Left renal pelvis (tissue), 4 donors: ENCODE measurements around the gene ASZ1. TPM values are rescaled to one million over a fixed set of nuclear protein-coding genes. Genes with fewer than 3 reads are reported as not detected.
"Not testable (repeated sequence)": the region's sequence is repeated elsewhere in the genome, so short reads cannot be mapped to it uniquely, and the experiment has no call there.

ENCODE experiments used
- DNase-seq, 4 donors: peaks; one replicate each; pipeline ENCODE4 v3.0.0-alpha.2; 2013; ENCODE audit warnings: low read depth in 4 of 4, low spot score in 3 of 4
- polyA plus RNA-seq, 4 donors: library from polyadenylated mRNA; unstranded; fragments of 120-200 nt; gene quantifications; one replicate each; pipeline ENCODE4 v1.2.1, GENCODE V29; 2013; ENCODE audit not compliant: insufficient read length in 4 of 4

Gene ASZ1, protein sequence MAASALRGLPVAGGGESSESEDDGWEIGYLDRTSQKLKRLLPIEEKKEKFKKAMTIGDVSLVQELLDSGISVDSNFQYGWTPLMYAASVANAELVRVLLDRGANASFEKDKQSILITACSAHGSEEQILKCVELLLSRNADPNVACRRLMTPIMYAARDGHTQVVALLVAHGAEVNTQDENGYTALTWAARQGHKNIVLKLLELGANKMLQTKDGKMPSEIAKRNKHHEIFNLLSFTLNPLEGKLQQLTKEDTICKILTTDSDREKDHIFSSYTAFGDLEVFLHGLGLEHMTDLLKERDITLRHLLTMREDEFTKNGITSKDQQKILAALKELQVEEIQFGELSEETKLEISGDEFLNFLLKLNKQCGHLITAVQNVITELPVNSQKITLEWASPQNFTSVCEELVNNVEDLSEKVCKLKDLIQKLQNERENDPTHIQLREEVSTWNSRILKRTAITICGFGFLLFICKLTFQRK
- polyA plus RNA-seq: under 1 TPM in 1 of 4 donors, not detected in 3; 0.05 TPM

DNA sequence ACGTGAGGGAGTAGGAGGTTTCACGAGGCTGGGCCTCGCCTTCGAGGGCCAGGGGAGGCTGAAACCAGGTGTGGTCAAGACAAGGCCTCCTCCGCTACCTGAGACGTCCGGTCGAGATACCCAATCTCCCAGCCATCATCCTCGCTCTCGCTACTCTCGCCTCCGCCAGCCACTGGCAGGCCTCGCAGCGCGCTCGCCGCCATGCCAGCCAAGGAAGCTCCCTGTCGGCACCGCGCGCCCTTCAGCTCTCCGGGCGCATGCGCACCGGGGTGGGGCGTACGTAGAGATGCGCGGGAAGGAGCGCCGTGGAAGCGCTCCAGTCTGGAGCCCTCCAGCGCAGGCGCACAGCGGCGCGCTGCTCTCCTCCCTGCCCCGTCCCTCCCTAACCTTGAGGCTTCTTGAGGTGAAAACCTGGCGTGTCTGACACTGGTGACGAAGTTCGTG, at the start of gene ASZ1:
Gene ASZ1 (minus strand): TSS at position 236 of the 444 bp plus-strand sequence. CDS start 33 bp downstream, at position 203.
- DNase-seq: no peak

DNA sequence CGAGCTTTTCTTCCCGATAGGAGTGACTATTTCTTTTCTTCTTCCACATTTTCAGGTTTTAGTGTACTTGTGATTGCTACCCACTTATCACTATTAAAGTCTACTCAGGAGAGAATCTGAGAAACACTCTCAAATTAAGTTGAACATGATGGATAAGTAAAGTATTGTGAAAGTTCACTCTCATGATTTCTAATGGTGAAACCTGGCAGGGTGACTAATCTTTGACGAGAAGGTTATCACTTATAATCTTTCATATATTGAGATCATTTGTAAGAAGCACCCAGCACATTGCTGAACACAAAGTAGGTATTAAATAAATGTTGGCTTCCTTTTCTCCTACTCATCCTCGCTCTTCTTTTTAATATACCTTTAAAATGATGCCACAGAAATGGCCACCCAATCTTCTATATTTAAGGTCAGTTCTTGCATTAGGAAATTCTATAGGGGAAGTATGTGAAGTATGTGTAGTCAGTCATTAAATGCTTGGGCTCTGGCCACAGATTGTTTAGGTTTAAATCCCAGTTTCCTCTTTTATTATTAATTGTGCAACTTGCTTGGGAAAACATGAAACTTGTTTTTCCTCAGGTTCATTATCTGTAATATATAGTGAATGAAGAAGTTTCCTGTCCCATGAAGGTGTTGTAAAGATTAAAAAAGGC, 49.4 kb upstream of the ASZ1 start:
- DNase-seq: no peak

DNA sequence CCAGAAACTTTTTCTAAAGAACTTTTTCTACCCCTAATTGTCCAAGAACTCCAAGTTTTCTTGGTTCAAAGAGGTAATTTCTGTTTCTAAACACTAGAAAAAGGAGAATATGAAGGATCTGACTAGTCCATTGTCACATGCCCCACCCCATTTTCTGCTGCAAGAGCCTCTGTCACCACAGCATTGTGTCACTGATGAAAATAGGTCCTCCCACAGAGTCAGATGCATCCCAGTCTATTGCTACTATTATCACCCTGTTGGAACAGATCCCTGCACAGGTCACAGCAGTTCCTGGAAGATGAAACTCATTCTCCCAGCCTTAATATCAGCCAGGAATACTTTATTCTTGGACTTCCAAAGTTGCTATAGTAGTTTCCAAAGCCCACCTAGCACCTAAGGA, 45.0 kb upstream of the ASZ1 start:
- DNase-seq: no peak

DNA sequence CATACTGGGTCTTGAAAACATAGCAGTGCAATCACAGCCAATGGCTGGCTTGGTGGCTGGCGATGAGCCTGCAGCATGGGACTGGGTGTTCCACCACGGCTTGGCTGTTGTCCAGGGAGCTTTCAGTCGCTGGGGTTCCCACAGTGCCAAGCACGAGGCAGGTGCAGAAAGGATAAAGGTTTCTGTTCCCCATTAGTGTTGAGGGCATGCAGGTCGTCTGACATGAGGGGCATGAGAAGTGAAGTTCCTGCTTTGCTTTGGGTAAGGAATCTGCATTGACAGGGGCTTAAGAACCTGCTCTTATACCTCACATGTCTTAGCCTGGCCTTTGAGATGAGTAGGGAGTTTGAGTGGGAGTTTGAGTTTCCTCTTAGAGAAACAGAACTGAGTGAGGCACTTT, 43.5 kb upstream of the ASZ1 start:
- no peak for DNase-seq

DNA sequence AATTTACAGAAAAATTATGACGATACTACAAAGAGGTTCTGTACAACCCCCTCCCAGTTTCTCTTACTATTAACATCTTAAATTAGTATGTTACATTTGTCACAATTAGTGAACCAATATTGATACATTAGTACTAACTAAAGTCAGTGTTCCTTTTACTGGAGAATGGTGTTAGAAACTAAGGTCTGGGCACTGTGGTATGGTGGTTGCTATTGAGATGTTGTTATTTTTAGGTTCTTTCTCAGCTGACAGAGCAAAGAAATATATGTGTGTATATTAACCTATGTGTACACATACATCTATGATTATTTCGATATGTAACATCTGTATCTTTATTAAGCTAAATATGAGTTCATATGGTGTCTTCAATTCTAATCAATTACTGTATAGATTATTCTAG, 40.9 kb upstream of the ASZ1 start:
- DNase-seq: no peak

DNA sequence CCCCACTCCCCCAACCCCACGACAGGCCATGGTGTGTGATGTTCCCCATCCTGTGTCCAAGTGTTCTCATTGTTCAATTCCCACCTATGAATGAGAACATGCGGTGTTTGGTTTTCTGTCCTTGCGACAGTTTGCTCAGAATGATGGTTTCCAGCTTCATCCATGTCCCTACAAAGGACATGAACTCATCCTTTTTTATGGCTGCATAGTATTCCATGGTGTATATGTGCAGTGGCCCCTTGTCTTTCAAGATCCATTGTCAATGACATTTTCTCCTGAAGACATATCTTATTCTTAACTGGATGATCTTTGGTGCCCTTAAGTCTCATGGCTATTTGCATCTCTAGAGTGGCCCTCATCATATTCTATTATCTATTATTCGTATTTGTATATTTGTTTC, 33.5 kb upstream of the ASZ1 start:
- not testable (repeated sequence) for DNase-seq

DNA sequence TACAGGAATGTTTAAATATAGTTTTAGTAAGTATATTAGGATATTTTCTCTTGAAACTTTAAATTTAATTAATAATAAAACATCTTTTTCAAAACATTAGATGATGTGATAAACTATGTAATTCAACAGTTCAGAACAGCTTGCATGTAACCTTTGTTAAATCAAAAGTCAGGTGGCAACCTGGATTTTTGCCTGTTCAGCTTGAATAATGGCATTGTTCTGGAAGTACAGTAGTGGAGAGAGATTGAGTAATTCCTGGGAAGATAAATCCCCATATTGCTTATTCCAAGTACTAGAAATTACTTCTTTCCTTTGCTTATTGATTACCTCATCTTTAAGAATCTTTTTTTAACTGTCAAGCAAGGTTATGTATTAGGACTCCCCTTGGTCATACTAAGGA, 32.4 kb upstream of the ASZ1 start:
- DNase-seq: no peak

DNA sequence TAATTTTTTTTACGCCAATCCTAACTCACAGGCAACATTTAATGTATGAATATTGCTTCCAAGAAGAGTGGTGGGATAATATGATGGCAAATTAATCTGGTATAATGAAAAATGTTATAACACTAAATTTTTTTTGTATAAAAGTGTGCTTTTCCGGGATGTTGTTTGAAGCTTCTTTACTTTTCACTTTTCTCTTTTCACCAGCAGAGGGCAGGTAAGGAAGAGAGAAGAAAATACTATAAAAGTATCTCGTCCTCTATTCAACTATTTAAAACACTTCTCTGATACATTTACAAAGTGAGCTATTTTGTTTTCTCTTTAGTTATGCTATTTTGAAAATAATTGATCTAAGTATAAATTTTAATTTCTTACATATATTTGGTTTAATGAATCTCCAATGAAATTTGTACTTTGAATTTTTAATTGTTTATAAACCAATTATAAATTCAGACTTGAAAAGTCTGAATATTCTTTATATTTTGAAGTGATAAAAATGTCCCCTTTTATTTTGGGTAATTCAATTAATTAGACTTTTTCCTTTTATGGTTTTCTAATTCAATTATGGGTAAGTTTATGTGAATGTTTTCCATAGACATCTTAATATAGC, 31.8 kb upstream of the ASZ1 start:
- DNase-seq: no peak

DNA sequence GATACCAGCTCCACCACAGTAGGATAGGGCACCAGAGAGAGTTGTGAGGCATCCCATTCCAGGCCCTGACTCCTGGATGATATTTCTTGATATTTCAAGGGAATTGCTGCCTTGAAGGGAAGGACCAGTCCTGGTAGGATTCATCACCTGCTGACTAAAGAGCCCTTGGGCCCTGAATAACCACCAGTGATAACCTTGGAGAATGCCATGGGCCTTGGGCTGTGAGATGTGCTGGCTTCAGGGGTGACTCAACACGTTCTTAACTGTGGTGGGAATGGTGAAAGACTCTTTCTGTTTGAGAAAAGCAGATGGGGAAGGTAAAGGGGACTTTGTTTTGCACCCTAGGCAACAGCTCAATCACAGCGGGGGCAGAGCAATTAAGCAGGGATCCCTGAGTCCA, 21.4 kb upstream of the ASZ1 start:
- no peak for DNase-seq

DNA sequence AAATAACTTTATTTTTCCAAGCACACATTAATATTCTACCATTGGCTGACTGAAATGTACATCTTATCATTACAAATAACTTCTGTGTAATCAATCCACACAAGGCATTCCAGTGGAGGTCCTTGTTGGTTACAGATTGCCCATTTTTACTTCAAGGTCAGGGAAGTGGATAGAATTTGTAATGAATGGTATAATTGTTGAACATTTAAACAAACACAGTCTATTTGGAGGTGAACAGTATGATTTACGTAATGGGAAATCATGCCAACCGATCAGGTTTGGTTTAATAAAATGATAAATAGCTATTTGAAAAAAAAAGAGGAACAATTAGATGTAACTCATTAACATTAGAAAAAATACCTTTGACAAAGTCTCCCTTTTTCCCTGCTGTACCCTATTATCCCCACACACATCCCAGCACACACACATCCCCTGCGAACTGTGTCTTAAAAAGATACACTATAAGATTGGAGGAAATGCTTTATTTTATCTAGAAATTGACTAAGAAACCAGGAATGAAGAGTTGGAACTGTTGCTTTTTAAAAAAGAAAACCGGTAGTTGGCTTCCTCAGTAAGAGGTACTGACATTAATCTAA, 19.0 kb upstream of the ASZ1 start:
- no peak for DNase-seq

DNA sequence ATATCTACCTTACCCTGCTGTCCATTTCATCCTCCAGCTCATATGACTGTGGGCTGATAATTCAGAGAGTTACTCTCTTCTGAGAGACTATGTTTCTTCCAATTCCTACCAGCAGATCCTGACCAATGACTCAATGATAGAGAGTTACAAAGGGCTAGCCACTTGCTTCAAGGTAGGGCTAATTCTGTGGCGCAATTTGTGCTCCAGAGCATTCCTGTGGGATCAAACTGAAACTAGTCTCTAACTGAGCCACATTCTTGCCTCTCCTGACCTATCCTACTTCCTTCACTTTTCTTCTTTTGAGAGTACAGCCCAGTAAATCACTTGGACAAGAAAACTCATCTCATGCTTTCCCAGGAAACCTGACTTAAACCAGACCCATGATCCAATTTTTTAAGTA, 17.9 kb upstream of the ASZ1 start:
- no peak for DNase-seq

DNA sequence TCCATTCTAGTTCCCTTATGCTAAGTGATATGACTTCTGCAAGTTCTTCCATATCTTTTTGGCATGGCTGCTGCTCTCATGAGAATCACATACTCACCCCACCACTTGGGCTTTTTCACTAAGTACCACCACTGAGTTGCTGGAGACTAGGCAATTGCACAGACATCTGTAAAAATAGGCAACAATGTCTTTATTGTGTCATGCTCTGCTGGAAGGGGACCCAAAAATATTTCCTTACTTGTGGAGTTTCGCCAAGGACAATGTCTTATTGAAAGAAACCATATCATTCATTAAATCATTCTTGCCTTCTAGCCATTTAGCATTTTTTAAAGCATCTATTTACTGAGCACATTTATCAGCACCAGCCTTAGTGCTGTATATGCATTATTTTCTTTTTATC, 17.4 kb upstream of the ASZ1 start:
- no peak for DNase-seq

DNA sequence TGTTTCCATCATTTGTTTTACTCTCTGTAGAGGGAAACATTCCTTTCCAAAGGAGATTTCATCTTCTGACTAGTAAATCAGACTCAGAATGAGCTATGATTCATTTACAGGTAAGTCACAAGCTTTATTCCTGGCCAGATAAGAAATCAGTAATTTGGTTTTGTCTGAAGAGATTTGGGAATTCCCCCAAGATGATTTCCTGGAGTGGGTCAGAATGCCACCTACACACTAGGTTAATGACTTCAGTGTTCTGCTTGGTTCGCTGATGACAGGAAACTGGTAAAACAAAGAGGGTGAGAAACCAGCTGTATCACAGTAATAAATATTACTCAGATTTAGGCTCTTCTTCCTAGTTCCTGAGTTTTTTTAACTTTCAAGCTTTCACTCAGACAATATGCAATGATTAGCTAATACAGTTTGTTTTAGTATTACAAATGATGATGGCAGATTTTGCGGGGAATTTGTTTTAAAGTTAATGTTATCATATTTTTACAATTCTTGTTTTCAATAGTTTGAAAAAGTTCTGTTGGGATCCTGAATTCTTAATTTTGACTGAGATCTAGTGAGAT, 8.3 kb upstream of the ASZ1 start:
- DNase-seq: no peak

DNA sequence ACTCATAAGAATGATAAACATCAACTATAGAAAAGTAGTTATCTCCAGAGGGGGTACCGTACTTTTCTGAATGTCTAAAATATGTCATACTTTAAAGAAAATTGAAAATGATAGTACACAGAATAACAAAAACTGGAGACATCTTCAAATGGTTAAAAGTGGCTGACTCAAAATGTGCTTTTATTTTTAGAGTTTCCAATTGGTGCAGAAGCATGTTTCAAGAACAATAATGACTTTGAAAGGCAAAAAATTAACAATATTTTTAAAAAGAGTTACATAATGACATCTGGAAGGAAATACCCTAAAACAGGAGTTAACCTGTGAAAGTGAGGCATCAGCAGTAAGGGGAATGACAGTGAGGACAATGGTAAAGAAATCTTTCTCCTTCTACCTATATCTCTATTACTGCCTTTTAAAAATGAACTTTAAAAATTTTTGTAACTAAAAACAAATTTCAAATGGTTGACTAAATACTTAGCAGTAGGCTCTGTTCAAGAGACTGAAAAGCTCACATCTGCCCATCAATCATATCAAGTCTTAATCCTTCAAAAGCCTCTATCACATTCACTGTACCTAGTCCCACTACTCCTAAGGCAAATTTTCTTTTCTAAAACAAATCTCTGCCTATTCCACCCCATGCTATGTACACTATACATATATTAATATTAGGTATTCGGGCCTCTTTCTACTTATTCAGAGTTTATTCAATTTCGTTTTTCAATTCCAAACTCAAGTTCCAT, 3.0 kb downstream of the ASZ1 start:
- DNase-seq: no peak

DNA sequence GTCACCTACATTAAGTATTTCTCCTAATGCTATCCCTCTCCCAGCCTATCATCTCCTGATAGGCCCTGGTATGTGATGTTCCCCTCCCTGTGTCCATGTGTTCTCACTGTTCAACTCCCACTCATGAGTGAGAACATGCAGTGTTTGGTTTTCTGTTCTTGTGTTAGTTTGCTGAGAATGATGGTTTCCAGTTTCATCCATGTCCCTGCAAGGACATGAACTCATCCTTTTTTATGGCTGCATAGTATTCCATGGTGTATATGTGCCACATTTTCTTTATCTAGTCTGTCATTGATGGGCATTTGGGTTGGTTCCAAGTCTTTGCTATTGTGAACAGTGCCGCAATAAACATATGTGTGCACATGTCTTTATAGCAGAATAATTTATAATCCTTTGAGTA, 12.7 kb downstream of the ASZ1 start:
- DNase-seq: not testable (repeated sequence)

DNA sequence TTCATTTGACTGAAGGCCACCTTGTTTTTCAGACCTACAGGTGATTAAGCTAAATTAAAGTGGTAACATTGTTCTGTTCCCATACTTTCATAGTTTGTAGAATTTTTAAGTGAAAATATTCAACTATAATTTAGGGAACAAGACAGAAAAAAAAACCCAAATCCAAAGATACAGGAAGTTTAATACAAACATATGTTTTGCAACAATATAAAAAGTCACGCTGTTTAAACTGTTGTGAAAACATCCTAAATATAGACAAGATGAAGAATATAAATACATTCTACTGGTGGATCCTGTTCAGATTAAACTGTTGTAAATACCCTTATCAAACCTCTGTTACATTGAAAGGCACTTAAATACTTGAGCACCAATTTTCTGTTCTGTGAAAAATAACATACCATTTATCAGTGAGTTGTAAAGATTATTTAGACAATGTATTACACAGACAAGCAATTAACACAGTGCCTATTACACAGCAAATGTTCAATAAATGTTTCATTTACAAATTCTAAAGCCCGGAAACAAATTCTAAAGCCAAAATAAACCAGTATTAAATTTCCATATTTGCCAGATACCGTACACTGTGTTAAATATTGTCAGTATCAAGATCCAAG, 14.2 kb downstream of the ASZ1 start:
- DNase-seq: no peak

DNA sequence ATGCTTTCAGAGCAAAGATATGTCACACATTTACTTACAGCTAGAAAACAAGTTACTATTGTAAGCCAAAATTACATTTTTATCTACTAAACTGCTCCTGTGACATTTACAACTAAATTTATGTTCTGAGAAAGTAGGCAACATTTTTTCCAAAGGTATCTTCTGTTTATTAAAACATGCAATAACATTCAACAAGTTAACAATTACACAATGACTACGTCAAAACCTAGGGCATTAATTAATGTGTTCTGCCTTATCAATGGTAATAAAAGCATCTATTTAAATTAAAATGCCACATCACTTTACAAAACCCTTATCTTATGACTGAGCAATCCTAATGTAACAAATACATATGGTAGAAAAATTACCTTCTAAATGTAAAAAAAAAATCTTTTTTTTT, 14.9 kb downstream of the ASZ1 start:
- DNase-seq: no peak

DNA sequence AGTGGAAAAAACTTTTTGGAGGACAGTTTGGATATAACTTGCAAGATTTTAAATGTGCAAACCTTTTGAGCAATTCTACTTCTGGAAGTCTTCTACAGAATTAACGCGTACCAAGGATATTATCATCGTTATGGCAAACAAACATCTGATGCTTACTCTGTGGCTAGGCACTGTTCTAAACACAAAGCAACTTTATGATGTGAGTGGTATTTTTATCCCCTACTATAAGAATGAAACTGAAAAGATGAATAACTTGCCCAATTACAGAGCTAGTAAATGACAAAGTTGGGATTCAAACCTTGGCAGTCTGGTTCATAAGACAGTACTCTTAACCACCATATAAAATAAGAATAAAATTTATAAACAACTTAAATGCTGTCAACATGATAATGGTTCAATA, 15.8 kb downstream of the ASZ1 start:
- no peak for DNase-seq

DNA sequence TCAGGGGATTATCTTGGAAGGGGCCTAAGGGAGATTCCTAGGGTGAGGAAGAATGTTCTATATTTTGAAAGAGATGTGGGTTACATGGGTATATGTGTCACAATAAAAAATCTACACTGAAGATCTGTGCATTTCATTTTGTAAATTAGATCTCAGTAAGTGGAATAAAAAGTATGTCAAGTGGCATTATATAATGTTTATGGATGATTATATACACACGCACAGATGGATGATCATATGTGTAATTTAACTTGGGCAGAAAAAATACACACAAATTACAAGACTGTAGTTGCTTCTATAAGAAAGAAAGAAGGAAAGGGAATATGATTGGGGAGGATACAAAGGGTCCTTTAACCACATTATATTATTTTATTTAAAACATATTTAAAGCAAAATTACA, 18.5 kb downstream of the ASZ1 start:
- DNase-seq: no peak

DNA sequence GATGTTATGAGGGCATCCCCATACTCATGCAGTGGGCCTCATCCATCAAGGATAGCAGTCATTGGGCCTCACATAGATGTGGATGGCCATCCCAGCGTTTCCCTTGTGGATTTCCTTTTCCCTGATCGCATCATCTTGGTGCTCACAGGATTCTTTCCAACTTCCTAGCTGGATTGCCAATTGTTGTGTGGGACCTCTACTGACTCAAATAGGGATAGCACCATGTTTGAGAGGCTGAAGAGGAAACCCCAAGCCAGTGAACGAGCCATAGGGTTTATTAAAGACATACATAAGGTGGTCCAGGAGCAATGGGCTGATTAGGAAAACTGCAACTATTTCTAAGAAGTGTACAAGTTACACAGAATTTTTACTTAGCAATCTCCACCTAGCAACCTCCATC, 21.8 kb downstream of the ASZ1 start:
- DNase-seq: no peak
